ENCODE results near the gene C1orf35.

Gene C1orf35

DNA sequence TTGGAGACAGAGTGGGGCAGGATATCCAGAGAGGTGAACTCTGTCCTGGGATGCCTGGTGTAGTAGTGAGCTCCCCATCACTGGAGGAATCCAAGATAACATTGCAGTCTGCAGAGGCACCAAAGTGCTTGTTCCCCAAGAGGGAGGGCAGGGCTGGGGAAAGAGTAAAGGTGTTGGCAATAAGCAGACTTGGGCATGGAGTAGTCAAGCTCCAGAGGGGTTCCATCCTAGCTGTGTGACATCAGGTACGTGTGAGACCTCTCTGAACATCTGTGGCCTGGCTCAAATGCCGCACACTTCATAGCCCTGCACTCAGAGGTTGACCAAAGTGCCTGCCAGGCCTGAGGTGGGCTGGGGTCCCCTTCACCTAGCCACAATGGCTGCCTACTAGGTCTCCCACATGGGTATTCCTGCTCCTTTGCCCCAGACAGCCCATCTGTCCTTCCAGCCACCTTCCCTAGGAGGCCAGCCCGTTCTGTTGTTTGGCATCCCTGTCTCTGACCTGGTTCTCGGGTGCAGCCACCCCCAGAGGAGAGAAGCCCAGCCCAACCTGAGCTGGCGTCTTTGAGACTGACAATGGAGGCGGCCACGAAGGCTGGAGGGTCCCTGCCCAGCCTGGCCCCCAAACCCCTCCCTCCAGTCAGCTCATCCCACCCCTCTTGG, 23.4 kb downstream of the C1orf35 start:
- DNase-seq = no peak

DNA sequence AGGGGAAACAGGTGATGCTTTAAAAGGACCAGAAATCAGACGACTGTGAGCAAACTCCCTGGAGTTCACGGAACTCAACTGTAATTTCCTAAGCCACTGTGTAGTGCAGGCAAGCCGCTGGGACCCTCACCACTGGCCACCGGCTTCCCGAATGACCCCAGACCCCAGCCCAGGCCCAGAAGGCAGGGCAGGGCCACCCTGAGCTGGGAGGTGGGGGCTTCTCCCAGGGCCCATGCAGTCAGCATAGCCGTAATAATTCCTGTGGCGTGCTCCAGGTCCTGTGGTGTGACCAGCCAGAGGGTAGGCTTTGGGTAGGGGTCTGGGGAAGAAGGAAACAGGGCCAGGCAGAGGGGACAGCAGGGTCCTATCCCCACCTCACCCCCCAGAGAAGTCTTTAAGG, 24.1 kb downstream of the C1orf35 start:
- DNase-seq = no peak

DNA sequence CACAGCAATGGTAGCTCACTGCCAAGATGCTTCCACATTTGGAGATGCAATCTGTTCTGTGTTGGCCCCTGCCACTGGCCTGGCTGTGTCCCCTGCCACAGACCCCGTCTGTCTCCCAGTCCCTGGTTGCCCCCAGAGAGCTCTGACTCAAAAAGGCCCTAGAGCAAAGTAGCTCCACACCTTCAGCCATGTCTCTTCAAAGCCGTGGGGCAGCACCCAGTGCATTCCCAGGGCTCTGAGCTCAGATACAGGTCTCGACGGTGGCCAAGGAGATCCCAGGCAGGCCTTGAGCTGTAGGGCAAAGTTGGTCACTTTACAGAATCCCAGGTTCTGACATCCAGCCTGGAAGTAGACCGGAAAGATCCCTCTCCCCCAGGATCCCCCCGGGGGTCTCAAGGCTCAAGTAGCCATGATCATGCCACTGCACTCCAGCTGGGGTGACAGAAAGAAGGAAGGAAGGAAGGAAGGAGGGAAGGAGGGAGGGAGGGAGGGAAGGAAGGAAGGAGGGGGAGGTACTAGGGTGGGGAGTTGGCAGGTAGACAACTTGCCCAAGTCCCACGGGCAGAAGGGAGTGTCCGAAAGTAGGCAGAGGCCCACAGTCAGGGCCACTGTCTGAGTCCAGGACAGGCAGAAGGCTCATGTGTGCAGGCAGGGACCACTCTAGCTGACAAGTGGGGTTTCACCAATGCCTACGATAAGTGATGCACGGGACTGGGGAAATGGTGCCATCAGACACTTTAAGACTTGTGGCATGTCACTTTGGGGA, 25.4 kb downstream of the C1orf35 start:
- no peak for DNase-seq

DNA sequence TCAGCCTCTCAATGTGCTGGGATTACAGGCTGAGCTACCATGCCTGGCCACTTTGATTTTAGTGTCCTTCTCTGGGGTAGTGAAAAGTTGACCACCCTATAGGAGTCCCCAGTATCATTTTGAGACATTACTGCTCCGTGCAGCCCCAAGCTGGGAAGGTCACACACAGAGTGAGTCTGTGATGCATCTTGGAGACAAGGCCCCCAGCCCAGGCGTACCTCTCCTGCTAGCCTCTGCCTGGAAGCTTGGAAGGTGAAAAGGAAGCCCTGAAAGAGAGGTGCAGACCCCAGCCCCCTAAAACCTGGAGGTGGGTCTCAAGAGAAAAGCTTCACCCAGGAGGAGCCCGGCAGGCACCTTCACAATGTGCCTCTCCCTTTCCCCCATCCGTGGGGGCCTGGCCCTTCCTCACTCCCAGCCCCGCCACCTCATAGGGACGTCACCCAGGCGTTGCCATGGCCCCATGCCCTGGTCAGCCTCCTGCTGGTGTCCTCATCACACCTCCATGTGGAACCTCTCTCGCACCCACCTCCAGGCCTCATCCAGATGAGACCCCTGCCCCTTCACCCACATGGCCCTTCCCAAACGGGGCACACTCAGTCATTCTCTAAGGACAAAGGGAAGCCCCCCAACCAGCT, 26.2 kb downstream of the C1orf35 start:
- no peak for DNase-seq

DNA sequence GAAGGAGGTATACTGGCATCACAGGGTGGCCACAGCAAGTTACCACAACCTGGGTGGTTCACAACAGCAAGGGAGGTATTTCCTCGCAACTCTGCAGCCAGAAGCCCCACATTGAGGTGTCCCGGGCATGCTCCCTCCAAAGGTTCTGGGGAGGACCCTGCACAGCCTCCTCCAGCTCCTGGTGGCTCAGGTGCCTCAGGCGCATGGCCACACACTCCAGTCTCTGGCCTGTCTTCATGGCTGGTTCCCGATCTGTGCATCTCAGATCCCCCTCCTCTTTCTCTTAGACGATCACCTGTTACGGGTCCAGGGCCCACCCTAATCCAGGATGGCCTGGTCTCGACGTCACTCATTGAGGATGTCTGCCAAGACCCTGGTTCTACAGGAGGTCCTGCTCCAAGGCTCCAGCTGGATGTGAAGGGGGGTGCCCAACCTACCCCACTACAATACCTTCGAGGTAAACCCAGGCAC, 27.3 kb downstream of the C1orf35 start:
- no peak for DNase-seq

DNA sequence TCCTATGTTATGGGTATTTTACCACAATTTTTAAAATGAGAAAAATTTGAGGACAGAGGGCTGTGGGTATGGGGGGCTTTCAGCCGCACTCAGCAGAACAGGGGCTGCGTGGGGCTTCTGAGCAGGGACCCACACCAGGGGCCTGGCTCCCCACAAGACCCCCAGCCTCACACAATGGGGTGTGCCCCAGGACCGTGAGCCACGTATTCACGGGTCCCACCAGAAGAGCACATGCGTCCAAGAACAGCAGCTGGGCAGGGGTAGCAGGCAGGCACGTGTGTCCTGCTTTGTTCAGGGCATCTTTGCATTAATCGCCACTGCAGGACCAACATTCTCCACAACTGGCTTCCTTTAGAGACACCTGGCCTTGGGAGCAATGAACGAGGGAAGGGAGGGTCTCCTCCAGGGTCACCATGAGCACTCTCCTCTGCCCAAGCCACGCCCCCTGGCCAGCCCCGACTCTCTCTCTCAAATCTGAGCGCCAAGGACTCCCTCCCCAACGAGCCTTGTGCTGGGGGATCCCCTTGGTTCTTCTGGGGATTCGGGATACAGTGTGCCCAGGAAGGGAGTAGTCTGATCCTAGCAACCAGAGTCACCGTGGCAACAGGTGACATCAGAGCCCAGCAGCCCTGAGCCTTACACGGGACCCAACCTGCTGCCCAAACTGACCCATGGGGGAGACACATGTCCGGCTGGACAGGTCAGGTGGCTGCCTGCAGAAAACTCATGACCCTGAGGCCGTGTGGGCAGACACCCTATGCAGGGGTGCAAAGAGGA, 28.0 kb downstream of the C1orf35 start:
- DNase-seq = no peak

DNA sequence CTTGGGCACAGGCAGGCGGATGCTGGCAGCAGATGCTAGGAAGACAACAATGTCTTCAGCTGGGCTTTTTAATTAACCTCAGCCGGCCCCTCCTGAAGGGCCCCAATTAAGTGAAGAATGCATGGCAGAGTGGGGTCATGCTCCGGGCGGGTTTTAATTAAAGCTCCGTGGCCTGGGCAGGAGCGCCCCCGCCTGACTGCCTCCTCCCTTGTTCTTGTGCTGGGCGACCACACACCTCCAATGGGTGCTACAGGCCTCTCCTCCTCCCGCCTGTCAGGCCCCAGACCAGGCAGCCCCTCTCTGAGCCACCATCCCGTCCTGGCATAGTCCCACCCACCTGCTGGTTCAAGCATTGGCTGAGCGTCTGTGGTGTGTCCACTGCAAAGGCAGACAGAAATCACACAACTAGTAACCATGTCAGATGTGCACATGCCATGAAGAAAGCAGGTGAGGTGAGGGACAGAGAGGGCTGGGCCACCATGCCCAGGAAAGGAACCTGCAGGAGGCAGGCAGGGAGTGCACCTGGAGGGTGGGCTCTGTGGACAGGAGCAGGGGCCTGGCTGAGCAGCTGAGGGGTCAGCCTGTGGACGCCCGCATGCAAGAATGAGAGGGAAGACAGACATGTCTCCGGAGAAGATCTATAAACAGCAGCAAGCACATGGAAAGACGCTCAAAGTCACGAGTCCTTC, 29.1 kb downstream of the C1orf35 start:
- peak; percentile 60 for DNase-seq

DNA sequence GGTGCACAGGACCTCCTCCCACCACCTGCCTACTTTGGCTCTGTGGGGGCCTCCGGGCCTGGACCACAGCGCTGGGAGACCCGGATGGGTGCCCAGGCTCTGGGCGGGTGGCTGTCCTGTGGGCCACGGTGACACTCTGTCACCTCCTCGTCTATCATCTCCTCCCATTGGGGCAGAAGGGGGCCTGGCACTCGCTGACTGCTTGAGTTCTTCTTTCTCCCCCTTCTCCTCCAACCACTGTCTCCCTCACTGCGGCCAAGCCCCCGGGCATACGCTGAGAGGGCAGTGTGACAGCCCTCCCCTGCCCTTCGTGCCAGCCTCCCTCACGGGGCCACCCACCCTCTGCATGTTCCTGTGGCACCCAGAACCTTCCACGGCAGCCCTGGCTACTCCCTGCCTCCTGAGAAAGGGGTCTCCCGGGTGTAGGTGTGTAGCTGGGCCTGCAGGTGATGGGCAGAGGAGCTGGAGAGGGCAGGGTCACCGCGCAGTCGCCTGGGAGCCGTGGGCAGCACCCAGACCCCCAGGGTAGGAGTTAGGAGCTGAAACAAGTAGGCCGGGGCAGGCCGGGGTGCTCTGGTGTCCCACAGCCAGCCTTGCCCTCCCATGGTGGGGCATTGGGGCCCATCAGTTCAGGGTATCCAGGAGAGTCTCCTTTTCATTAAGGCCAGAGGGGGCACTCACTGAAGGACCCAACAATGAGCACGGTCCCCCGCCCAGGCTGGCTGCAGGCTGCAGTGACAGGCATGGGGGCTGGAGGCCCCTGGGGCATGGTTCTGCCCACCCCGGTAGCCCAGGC, 29.9 kb downstream of the C1orf35 start:
- no peak for DNase-seq

DNA sequence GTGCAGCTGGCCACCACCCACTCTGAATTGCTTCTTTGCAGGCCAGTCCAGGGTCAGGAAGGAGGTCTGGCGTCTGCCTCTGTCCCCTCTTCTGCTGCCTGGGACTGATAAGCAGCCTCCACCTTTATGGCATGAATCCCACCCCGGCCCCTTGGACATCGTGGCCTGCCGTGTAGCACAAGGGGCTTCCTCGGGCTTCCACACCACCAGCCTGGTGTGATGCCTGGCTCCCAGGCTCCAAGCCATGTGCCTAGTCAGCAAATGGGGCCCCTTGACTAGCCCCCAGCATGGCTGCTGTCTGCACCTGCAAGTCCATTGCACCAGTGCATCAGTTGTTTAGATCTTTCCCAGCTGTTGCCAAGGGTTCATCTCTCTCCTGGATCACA, 30.5 kb downstream of the C1orf35 start:
- DNase-seq = no peak

DNA sequence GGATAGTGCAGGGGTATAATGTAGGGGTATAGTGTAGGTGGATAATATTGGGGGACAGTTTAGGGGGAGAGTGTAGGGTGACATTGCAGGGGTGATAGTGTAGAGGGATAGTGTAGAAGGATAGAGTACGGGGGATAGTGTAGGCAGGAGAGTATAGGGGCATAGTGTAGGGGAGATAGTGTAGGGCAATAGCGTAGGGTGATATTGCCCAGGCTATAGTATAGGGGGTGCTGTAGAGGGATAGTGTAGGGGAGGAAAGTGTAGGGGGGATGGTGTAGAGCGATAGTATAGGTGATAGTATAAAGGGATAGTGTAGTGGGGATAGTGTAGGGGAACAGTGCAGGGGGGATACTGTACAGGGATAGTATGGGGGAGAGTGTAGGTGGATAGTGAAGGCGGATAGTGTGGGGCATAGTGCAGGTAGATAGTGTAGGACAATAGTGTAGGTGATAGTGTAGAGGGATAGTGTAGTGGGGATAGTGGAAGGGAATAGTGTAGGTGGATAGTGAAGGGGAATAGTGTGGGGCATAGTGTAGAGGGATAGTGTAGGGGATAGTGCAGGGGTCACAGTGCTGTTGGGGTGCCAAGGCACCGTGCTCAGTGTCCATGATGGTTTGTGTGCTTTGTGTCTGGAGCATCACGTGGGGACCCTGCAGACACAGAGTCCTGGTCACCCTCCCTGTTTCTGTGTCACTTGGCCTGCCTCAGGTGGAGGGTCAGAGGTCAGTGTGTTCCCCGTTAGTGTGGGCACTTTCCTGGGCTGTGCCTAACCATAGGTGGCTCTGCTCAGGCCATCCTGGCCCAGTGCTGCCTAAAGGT, 31.1 kb downstream of the C1orf35 start:
- no peak for DNase-seq

DNA sequence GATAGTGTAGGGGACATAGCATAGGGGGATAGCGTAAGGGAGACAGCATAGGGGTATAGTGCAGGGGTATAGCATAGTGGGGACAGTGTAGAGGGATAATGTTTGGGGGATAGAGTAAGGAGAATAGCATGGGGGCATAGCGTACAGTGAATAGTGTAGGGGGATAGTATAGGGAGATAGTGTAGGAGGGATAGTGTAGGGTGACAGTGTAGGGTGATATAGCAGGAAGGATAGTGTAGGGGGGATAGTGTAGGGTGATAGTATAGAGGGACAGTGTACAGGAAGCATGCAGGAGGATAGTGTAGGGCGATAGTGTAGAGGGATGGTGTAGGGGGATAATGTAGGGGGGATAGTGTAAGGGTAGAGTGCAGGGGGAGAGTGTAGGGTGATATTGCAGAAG, 32.3 kb downstream of the C1orf35 start:
- no peak for DNase-seq

DNA sequence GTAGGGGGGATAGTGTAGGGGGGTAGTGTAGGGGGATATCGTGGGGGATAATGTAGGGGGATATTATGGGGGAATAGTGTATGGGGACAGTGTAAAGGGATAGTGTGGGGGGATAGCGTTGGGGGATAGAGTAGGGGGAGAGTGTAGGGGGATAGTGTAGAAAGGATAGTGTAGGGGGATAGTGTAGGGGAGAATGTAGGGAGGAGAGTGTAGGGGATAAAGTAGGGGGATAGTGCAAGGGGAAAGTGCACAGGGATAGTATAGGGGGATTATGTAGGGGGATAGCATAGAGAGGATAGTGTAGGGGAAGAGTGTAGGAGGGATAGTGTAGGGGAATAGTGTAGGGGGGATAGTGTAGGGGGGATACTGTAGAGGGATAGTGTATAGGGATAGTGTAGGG, 33.0 kb downstream of the C1orf35 start:
- no peak for DNase-seq

DNA sequence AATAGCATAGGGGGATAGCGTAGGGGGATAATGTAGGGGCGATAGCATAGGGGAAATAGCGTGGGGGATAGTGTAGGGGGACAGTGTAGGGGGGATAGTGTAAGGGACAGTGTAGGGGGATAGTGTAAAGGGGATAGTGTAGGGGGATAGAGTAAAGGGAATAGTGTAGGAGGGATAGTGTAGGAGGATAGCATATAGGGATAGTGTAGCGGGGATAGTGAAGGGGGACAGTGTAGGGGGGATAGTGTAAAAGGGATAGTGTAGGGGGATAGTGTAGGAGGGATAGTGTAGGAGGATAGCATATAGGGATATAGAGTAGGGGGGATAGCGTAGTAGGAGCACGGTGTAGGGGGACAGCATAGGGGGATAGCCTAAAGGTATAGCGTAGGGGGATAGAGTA, 34.8 kb downstream of the C1orf35 start:
- DNase-seq = no peak

DNA sequence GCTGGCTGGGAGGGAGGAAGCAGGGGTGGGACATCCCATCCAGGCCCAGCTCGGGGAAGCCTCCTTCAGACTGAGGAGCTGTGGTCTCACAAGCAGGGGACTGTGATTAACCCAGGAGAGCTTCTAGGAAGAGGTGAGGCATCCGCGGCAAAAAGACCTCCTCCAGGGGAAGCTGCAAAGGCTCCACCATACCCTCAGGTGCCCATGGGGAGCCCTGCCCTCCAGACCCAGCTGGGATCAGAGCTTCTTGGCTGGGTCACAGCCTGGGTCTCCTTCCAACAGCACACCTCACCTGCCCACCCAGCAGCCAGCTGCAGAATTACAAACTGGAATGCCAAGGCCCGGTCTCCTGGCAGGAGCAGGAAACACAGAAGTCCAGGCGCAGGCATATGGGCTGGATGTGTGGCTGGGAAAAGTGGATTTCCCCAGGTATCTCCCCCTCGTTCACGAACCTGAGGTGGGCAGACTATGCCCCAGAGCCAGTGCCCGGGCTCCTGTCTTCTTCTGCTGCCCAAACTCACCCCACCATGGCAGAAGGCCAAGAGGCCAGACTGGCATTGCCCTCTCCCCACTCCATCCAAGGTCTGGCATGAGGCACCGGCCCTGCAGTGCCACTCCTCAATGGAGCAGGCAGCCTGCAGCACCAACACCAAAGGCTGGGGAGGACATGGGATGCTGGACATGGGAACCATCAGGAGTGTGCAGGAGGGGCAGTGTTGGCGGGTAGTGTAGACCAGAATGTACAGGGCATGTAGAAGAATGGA, 36.1 kb downstream of the C1orf35 start:
- no peak for DNase-seq

DNA sequence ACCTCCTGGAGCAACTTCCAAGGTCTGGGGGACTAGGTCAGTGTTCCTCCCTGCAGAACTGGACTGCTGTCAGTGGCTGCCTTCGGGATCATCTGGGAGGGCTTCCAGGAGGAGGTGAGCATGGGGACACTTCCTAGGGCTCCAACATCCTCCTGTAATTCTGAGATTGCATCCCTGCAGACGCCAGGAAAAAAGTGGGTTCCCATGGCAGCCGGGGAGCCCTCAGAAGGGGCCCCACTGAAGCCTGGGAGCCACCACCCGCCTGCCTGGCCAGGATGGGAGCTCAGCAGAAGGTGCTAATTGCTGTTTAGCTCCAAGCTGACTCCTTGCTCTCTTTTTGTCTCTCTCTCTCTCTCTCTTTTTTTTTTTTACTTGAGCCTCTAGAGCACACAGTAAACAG, 36.7 kb downstream of the C1orf35 start:
- no peak for DNase-seq

DNA sequence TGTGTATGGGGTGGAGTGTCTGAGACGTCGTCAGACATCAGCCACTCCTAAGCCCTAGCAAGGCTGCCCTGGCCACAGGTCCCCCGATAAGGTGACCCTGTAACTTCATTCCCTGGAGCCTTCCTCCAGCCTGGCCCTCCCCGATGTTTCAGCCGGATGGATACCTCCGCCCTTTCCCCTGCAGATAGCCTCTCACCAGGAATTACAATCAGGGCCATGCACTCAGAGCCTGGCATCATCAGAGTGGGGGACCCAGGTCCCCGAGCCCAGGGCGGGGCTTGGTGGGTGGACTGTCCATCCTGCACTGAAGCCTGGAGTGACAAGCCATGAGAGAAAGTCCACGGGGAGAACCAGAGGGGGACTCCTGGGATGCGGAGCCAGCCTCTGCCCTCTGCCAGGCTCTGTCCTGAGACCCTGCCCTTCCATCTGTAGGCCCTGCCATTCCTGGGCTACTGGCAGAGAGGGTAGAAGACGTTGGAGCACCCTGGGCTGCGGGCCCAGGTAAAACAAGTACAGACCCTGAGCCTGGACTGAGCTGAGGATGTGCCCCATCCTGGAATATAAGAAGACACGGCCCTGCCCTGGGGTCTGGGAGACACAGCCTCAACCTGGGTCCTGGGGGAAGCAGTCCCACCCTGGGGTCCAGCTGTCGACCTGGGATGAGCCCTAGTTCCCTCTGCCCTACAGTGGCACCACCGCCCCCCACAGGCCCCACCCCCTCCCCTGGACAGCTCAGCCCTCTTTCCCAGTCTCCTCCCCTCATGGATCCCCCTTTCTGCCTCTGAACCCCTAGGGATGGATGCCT, 37.4 kb downstream of the C1orf35 start:
- no peak for DNase-seq

DNA sequence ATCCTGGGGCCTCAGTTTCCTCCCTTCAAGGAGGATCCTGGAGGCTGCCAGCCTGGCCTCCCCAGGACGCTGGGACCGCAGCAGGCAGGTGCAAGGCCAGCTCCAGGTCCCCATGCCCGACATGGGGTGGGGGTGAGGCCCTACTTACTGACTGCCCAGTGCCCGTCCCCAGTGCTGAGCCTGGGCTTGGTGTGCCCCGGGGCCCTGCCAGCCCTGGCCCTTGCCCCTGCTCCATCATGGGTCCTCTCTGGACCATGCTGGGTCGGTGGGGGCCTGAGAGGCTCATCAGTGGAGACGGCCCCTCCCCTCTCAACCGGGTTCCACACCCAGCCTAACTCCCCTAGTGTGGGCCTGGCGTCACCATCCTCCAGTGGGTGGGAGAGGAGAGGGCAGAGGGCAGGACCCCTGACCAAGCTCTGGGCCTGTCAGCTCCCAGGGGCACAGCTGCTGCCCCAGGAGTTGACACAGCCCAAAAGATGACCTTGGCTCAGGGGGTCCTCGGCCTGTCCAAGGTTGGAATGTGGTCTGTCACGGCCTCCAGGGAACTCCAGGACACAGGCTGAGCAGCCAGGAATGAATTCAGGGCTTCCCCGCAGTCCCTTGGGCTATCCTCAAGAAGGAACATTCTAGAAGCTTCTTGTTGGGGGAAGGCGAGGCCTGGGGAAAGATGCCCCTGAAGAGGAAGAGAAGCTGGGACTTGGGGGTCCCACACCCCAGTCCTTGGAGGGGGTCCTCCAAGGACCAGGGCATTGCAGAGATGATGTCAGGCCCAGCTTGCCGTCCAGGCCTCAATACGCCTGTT, 38.2 kb downstream of the C1orf35 start:
- DNase-seq = no peak

DNA sequence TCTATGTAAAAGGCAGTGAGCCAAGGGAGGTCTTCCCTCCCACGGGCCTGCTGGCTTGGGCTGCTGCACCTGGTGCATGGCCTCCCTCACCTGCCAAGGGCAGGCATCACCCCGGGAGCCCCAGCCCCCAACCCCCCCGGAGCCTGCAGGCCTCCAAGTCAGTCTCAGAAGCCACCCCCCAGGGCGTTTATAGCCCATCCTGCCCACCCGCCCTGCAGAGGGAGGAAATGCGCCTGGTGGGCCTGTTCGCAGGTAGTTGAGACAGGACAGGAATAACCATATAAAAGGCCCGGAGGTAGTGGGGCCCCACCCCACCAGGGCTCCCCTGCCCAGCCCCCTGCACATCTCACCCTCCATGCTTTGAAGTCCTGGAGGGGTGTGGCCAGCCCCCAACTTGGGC, 38.8 kb downstream of the C1orf35 start:
- no peak for DNase-seq

Measured in right kidney (tissue), 1 donor.